Hematopoietic multipotent progenitor cell treated with erythropoietin and hydrocortisone succinate and interleukin-3 and kit ligand, for 8 days (in vitro differentiated cells): Measurements from ENCODE around the gene TSR1.
A peak's percentile ranks its signal among the peaks of the same experiment; 100 is the strongest.

Source experiments
- DNase-seq: peaks from one replicate; pipeline ENCODE4 v3.0.0-alpha.2; 2015

The TSR1 gene

GRCh38 chr17:2368359-2368758, 32.1 kb upstream of the TSR1 start:
- DNase-seq: no peak

DNA sequence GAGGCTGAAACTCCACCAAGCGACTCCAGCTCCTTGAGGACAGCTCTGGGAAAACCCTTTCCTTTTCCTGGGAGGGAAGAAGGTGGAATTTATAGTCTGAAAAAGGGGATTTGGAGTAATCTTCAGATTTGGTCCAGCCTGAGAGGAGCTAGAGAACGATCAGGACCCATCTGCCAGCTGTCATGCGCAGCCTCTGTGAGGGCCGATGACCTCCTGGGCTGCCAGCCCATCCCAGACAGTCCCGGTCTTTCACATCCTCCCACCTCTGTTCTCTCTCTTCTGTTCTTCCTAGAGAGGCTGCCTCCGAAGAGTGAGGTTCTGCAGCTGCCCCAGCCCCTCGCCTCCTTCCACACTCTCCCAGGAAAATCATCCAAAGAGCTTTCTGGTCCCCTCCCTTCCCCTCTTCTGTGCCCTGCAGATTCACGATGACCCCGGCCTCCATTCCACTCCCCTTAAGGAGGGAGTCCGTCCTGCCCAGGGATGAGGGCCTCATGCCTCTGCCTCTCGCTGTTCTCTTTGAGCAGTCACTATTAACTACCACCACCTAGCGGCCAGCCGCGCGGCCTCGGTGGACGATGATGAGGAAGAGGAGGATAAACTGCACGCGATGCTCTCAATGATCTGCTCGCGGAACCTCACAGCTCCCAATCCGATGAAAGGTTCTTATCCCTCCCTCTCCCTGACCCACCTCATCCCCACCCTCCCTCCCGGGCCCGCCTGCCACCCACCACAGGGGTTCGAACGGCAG, 30.7 kb upstream of the TSR1 start:
- DNase-seq: no peak

- DNase-seq: no peak
Measured at GRCh38 chr17:2365132-2365531, 28.9 kb upstream of the TSR1 start.

- DNase-seq: no peak
Measured at GRCh38 chr17:2364763-2365116, 28.5 kb upstream of the TSR1 start.

DNA sequence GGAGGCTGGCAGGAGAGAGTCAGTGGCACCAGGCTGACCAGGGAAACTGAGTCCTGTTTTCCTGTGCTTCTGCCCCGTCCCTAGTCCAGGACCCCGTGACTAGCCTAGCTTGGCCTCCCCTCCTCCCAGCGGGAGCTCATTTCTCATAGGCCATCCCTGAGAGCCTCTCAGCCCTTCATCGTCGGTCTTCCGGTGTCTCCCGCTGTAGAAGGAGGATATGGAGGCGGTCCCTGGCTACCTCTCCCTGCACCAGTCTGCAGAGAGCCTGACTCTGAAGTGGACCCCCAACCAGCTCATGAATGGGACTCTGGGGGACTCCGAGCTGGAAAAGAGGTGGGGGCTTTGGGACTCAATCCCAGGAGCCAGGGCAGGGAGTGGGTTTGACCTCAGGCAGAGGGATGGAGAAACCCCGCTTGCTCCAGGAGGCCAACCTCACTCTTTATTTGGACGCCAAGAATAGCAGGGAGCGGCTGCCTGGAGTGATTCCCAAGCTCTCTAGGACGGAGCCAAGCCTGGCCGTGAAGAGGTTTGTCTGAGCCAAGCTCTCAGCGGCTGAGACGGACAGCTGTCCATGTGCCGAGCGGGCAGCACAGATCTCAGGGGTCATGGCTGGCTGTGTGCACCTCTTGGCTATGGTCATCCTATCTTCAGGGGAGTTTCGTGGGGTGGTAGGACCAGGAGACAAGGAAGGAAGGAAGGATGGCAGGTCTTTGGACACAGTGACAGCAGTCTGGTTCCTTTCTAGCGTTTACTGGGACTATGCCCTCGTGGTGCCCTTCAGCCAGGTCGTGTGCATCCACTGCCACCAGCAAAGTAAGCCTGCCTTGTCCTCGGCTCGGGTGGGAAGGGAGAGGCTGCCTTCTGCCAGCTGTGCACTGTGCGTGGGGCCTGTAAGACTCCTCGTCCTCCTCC, 27.9 kb upstream of the TSR1 start:
- DNase-seq: no peak

GRCh38 chr17:2363318-2363717, 27.1 kb upstream of the TSR1 start:
- no peak for DNase-seq

DNA sequence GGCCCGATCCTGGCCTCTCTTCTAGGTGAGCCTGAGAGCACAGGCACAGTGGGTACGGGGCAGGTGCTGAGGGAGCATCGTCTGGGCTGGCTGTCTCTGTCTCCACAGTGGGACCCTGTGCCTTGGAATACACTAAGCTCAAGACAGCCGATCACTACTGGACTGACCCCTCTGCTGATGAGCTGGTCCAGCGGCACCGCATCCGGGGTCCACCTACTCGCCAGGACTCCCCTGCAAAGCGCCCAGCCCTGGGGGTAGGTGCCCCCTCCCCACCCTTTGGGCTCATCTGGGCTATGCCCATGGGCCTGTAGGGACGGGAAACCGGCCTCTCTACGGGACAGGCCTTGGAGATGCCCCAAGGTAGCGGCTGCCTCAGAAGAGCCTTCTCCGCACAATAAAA, 26.6 kb upstream of the TSR1 start:
- no peak for DNase-seq

DNA sequence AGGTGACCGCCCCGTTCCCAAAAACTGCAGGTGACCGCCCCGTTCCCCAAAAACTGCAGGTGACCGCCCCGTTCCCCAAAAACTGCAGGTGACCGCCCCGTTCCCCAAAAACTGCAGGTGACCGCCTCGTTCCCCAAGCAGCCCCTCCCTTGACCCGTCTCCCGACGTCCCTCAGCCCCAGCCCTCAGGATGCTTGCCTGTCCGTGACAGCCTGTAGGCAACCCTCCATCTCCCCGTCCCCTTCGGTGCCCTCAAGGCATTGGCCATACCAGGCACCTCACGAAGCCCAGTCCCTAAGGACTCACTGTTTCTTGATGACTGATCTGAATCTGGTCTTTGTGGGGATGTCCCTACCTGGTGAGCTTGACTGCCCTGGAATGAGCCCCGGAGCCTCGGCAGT, 26.2 kb upstream of the TSR1 start:
- DNase-seq: no peak

GRCh38 chr17:2362016-2362415, 25.8 kb upstream of the TSR1 start:
- no peak for DNase-seq

- no peak for DNase-seq
Measured at GRCh38 chr17:2361010-2361760, 24.9 kb upstream of the TSR1 start.

DNA sequence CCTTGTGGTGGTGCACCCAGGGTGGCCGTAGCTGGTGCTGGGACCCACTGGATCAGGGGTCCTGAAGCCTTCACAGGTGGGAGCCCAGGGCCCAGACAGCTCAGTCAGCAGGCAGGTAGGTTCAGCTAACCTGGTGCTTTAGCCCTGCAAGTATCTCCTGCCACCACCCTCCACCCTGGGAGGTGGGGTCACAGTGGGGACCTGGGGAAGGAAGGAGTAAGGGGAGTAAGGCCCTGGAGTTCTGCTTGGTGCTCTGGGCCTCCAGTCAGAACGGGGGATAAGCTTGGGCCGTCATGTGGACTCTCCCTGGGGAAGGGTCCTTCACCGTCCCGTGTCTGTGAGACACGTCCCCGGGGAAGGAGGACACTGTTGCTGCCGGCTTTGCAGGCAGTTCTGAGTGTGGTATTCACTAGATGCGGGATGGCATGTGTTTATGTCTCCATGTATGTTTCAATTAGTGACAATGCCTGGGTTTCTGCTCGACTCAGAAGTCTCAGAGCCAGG, 21.7 kb upstream of the TSR1 start:
- DNase-seq: no peak

GRCh38 chr17:2357237-2357636, 21.0 kb upstream of the TSR1 start:
- DNase-seq: no peak

GRCh38 chr17:2354311-2354710, 18.1 kb upstream of the TSR1 start:
- no peak for DNase-seq

DNA sequence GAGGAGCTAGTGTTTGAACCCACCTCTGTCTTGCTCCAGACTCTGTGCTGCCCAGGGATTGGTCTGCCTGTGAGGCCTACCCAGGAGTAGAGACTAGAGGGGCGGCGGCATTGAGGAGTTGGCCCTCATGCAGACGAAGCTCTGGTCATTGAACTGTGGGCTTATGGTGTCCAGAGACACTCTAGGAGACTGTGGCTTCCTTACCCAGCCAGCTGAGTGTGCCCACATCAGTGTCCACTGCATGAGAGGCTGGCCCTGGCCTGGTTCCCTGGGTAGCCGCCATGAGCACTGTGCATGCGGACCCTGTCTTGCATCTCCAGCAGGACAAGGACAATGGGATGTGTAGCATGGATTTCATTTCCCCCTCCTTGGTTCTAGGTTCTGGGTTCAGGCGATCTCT, 15.0 kb upstream of the TSR1 start:
- no peak for DNase-seq

DNA sequence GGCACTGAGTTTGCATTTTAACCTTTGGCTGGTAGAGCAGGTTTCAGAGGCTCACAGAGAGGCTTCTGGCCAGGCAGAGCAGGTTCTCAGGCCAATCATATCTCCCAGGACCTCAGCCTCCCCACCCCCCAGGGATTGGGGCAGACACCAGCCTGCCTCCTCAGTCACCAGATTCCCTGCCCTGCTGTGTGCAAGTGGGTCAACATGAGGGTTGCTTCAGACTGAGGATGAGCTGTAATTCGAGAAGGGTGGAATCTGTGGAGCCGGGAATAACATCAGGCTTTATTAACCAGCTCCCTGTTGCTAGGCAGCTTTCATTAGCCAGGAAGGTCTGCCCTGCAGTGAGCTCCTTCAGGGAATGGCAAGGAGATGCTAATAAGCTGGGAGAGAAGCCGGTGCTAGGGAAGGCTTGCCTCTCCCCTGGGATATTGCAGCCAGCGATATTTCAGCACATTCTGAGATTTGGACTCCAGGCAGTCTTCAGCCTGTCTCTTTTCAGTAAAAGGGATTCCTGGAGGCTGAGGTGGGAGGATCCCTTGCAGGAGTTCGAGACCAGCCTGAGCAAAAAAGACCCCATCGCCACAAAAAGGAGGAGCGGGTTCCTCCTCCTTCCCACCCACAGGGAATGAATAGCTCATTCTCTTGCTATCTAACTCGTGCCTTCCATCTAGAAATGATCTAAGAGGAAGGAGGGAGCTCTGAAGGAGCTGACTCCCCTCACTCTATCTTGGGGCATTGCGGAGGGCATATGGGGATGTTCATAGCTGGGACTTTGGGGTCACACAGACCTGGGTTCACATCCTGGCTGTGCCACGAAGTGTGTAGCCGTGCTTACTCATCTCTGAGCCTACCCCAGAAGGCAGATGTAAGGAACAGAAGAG, 11.8 kb upstream of the TSR1 start:
- DNase-seq: no peak

DNA sequence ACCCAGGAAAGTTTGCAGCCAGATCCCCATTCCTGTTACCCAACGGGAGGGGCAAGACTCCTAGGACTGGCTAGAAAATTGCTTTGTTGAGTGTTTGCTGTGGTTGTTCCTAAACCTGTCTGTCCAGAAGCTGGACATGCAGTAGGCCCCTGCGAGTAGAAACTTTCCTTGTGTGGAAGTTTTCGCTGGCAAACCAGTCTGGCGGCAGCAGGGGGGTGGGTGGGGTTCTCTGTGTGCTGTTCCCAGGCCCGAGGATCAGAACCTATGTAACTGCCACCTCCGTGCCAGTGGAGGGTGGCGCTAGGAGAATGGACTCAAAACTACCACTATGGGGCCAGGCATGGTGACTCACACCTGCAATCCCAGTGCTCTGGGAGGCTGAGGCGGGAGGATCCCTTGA, 10.2 kb upstream of the TSR1 start:
- no peak for DNase-seq

- no peak for DNase-seq
Measured at GRCh38 chr17:2344528-2344927, 8.3 kb upstream of the TSR1 start.

DNA sequence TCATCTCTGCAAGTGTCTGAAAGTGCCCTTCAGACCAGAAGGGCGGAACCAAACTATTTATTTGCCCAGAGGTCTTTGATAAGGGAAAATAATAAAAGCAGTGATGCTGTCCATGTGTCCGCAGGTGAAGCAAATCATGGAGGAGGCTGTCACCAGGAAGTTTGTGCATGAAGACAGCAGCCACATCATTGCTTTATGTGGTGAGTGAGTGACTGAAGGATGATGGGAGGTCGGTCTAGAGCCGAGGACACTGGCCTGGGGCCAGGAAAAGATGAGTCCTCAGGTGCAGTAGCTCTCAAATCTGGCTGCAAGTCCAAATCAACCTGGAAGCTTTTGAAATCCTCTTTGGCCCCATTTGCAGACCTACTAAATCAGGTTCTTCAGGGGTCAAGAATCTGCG, 7.2 kb upstream of the TSR1 start:
- no peak for DNase-seq

- DNase-seq: no peak
Measured at GRCh38 chr17:2338315-2338657, 2.0 kb upstream of the TSR1 start.

DNA sequence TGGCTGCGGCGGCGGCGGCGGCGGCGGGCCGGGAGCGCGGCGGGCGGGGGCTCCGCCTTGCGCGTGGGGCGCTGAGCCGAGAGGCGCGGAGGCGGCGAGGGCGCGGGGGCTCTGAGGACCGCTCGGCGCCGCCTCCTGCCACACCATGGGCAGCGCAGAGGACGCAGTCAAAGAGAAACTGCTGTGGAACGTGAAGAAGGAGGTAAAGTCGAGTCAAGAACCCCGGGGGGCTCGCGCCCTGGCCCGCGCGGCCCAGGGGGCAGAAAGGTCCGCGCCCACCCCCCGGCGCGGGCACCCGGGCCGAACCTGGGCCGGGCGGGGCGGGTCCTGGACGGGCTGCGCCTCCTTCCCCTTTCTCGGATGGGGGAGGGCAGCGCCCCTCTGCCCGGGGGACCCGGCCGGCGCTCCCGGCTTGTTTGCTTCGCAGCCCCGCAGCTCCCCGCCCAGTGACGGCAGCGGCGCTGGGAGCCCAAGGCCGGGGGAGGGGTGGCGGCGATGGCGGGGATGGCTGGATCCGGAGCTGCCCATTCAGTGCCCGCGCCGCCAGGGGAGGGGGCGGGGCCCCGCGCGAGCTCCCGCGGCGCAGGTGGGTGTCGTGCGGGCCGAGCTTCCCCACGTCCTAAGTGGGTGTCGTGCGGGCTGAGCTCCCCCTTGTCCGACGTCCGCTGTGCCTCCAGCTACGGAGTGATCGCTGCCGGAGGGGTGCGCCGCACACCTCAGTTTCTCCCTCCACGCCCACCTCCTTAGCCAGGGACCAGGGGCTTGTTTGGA, 1.5 kb upstream of the TSR1 start:
- DNase-seq: peak; percentile 58

GRCh38 chr17:2336852-2337543, 741 bp upstream of the TSR1 start, which contains the start of gene SGSM2:
TSS of gene SGSM2 (plus strand) at chr17:2337501. CDS start at chr17:2337689, 188 bp downstream.
- peak; percentile 45 for DNase-seq
